Activated CD8-positive, alpha-beta memory T cell treated with anti-CD3 and anti-CD28 coated beads for 4 hours (primary cell): ENCODE results near the gene SHMT2.

Experiments used
- DNase-seq, 2 donors: peaks; one replicate each; pipeline ENCODE4 v3.0.0-alpha.2; 2020; ENCODE audit warnings: low read depth in 2 of 2

SHMT2 gene

GRCh38 chr12:57214398-57214781, 15.1 kb upstream of the SHMT2 start:
- peak; percentile 47 to 51 for DNase-seq

DNA sequence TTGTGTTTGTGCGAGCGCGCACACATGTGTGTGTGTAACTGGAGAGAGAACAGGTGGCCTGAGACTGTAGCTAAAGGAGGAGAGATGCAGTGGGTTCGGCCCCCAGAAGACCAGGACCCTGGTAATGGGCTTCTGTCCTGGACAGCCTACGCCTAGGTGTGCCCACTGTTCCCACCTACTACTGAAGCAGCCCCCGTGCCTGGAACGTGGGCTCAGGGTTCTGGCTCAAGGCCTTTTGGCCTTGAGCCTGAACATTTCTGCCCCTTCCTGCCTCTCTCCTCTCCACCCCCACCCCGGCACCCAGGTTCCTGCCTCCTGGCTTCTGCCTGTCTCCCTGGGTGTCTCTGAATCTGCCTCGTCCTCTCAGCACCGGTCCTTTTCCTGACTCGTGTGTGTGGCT, 14.4 kb upstream of the SHMT2 start:
- DNase-seq: no peak

DNA sequence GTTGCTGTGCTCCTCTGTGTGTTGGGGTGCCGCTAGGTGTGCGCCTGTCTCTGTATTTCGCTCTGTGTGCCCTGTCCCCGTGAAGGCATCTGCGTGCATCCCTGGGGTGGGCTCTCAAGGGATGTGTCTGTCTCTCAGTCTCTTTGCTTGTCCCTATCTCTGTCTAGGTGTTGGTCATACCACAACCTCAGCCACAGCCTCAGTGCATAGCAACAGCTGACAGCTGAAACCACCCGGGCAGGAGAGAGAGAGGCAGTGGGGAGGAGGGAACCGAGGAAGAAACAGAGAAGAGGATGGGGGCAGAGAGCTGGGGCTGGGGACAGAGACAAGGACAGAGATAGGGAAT, 13.9 kb upstream of the SHMT2 start:
- DNase-seq: no peak

- peak in 1 of 2 donors; percentile 33 for DNase-seq
These were observed 13.2 kb upstream of the SHMT2 start, which contains the start of gene NXPH4 for GRCh38 chr12:57216014-57216911. NXPH4 (plus strand) TSS chr12:57216794; CDS start chr12:57216970, 176 bp downstream.

DNA sequence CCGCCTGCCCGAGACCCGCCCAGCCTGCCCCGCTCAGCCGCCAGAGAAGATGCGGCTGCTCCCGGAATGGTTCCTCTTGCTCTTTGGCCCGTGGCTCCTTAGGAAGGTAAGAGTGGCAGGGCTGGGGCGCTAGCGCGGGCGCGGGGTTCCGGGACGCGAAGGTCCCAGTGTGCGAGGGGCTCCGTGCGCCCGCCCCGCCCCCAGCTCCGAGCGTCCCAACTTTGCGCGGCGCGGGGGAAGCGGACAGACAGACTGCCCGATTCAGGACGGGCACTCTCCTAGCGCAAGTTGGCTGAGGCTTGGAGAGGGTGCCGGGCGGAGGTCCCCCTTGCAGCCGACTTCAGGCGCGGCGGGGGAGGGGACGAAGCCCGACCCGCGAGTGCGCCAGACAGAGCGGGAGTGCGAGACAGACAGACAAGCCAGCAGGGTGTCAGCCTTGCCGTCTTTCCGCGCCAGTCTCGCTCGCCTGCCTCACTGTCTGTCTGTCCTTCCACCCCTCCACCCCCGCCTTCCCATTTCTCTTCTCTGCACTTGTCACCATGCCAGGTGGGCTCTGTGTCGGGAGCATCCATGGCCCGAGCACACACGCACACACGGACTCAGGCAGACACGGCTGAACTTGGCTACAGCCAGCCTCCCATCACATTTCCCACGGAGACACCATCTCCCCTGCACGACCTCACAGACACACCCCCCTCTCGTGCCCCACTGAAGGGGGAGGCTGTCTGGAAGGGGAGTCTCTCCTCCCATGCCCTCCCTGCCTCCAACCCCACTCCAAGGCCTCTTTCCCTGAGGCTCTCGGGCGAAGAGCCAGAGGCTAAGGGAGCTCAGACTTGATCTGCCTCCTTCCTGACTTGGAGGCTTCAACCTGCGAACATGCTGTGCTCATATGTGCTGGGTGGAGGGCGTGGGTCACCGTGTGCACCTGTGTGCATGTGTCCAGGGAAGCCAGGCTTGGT, 12.3 kb upstream of the SHMT2 start:
- no peak for DNase-seq

GRCh38 chr12:57218030-57218853, 11.3 kb upstream of the SHMT2 start:
- no peak for DNase-seq

DNA sequence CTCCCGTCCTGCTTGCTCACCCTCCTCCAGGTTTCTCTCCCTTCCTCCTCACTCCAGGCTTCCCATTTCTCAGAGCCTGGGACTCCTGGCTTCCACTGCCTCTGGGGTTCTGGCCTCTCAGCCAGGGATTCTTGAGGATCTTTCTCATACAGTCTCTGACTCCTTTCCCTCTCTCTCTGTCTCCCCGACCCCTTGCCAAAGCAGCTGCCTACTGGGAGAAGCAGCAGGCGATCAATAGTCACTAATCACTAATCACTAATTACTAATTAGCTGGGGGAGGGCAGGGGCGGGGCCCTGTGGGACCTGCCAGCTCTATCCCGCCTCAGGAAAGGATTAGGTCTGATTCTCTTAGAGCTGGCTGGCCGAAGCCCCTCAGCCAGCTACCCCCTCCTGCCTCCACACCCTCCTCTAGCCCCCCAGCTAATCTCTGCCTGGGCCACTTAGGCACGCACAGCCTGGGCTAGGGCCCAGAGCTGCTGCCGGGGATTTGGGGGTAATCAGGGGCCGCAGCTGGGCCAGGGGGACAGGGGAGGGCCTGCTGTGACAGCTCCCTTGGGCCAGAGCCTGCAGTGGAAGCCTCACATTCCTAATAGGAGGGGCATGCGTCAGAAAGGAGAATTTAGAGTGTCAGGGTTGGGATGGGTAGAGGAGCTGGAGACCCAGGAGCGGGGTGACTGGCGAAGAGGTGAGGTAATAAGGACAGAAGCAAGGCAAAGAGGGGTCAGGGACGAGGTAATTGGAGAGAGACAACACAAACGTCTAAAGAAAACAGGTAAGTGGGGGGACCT, 10.1 kb upstream of the SHMT2 start:
- DNase-seq: no peak

GRCh38 chr12:57219993-57220754, 9.3 kb upstream of the SHMT2 start:
- DNase-seq: no peak

- no peak for DNase-seq
These were observed 8.7 kb upstream of the SHMT2 start for GRCh38 chr12:57220770-57221168.

GRCh38 chr12:57221169-57221917, 8.2 kb upstream of the SHMT2 start:
- DNase-seq: no peak

DNA sequence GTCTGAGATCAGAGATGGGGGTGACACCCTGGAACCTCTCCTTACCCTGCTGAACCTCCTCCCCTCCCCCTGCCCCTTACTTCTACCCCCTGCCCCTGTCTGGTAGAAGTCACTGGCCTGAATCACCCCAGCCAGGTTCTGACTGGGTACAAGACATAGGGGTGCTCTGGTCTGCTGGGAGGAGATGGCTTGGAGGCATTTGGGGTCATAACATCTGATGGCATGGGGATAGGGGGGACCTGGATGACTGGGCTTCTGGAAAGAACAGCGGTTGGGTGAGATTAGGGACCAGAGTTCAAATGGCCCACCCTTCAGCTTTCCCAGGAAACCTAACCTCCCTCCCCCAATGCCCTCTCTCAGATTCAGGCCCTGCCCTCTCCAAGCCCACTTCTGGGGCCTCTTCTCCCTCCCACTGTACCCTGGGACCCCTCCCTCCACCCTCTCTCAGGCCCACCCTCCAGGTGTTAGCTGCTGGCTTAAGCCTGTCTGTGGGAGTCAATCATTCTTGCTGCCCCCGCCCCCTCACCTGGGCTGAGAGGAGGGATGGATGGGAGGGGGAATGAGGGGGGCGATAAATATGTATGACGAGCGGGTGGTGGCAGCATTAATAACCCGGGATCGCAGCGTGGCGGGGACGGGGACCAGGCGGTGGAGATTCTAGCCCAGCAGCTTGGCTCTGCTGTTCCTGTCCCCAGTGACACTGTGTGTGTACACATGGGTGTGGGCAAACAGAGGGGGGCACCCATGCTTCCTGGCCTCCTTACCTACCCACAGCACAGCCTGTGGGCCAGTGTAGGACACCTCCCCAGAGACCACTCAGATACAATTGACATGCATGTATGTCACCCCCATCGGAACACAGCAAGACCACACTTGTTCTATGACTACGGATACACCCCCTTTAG, 7.0 kb upstream of the SHMT2 start:
- no peak for DNase-seq

- DNase-seq: peak in 1 of 2 donors; percentile 22
These were observed 6.0 kb upstream of the SHMT2 start for GRCh38 chr12:57223191-57224165.

- DNase-seq: no peak
These were observed 5.1 kb upstream of the SHMT2 start for GRCh38 chr12:57224278-57224972.

DNA sequence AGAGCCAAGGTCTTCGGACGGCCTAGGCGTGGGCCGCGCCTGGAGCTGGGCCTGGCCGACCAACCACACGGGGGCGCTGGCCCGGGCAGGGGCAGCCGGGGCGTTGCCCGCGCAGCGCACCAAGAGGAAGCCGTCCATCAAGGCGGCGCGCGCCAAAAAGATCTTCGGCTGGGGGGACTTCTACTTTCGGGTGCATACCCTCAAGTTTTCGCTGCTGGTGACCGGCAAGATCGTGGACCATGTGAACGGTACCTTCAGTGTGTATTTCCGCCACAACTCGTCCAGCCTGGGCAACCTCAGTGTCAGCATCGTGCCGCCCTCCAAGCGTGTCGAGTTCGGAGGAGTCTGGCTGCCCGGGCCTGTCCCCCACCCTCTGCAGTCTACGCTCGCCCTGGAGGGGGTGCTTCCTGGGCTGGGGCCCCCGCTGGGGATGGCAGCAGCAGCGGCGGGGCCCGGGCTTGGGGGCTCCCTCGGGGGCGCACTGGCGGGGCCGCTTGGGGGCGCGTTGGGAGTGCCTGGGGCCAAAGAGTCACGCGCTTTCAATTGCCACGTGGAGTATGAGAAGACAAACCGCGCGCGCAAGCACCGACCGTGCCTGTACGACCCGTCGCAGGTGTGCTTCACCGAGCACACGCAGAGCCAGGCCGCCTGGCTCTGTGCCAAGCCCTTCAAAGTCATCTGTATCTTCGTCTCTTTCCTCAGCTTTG, 4.4 kb upstream of the SHMT2 start:
- DNase-seq: peak in 1 of 2 donors; percentile 28

DNA sequence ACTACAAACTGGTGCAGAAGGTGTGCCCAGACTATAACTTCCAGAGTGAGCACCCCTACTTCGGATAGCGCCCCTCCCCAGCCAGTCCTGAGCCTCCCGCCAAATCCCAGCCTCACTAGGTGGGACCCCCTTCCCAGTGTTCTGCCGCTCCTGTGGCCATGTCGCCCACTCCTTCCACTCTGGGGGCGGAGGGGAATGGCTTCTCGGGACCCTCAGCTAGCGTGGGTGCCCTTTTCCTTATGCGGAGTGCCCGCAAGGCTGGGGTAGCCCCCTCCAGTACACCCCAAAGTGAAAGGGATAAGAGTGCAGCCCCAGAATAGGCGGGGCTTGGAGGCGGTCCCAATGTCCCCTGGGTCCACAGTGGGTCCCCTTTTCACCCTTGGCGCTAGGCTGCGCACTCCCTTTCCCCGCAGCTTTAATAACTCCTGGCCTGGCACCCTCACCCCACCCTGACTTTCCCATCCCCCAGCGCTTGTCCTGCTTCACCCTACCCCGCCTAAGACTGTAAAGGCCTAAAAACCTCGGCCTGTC, 3.8 kb upstream of the SHMT2 start:
- no peak for DNase-seq
